Neuronal stem cell (in vitro differentiated cells): ENCODE measurements around the gene RPL3.

Experiments
- DNase-seq: peaks from one replicate; pipeline ENCODE4 v3.0.0-alpha.2; 2013; ENCODE audit warnings: low spot score
- H2AFZ ChIP-seq: one replicate; pipeline ENCODE4 v1.6.1; 2013; ENCODE audit warnings: mild to moderate bottlenecking, low read length, inconsistent platforms
- H2AK5ac ChIP-seq: 2 replicates; pipeline ENCODE4 v1.6.1; 2013; ENCODE audit warnings: low read depth, mild to moderate bottlenecking, inconsistent platforms, low read length, moderate library complexity, mixed read lengths
- H2BK120ac ChIP-seq: 2 replicates; pipeline ENCODE4 v1.6.1; 2013; ENCODE audit warnings: low read depth, mild to moderate bottlenecking, inconsistent platforms, low read length, moderate library complexity, mixed read lengths
- H2BK12ac ChIP-seq: one replicate; pipeline ENCODE4 v1.6.1; 2013; ENCODE audit warnings: low read length, inconsistent platforms
- H2BK15ac ChIP-seq: 2 replicates; pipeline ENCODE4 v1.6.1; 2013; ENCODE audit warnings: mild to moderate bottlenecking, low read length, inconsistent platforms, mixed read lengths
- H2BK5ac ChIP-seq: one replicate; pipeline ENCODE4 v1.6.1; 2013; ENCODE audit warnings: inconsistent platforms, mild to moderate bottlenecking, low read length, moderate library complexity
- H3K14ac ChIP-seq: one replicate; pipeline ENCODE4 v1.6.1; 2013; ENCODE audit warnings: low read length, inconsistent platforms
- H3K18ac ChIP-seq: 2 replicates; pipeline ENCODE4 v1.6.1; 2013; ENCODE audit warnings: low read length, inconsistent platforms
- H3K23ac ChIP-seq: 2 replicates; pipeline ENCODE4 v1.6.1; 2013; ENCODE audit warnings: low read depth, mild to moderate bottlenecking, mixed read lengths, low read length, inconsistent platforms; ENCODE audit not compliant: poor library complexity
- H3K27ac ChIP-seq: replicated peaks from 3 replicates; pipeline ENCODE4 v1.5.1; 2013; ENCODE audit warnings: low read length, inconsistent platforms
- H3K27me3 ChIP-seq, 3 experiments: 2 replicates each; pipeline ENCODE4 v1.6.1; 2013; ENCODE audit warnings: low read length in 3 of 3, mild to moderate bottlenecking in 2 of 3, inconsistent platforms in 1 of 3, low read depth in 1 of 3, mixed read lengths in 1 of 3, moderate library complexity in 1 of 3; ENCODE audit not compliant: control insufficient read depth in 3 of 3, insufficient read depth in 3 of 3
- H3K36me3 ChIP-seq, 2 donors: replicated peaks in 1 of 2; 2 replicates each; pipeline ENCODE4 v1.6.1; 2013; ENCODE audit warnings: low read length in 2 of 2; ENCODE audit not compliant: control insufficient read depth in 2 of 2, insufficient read depth in 2 of 2
- H3K4ac ChIP-seq: 2 replicates; pipeline ENCODE4 v1.6.1; 2013; ENCODE audit warnings: inconsistent platforms, mild to moderate bottlenecking, low read length, moderate library complexity
- H3K4me1 ChIP-seq, 2 donors: 1 replicate in 1 of 2; 2 replicates in 1 of 2; pipeline ENCODE4 v1.6.1; 2013; ENCODE audit warnings: low read length in 2 of 2, low read depth in 1 of 2; ENCODE audit not compliant: control insufficient read depth in 2 of 2, insufficient read depth in 1 of 2
- H3K4me2 ChIP-seq: one replicate; pipeline ENCODE4 v1.6.1; 2013; ENCODE audit warnings: mild to moderate bottlenecking, low read length, inconsistent platforms; ENCODE audit not compliant: insufficient read depth, poor library complexity, severe bottlenecking
- H3K4me3 ChIP-seq, 2 donors: 2 replicates each; pipeline ENCODE4 v1.5.1; 2013; ENCODE audit warnings: low read length in 2 of 2, mild to moderate bottlenecking in 2 of 2, inconsistent platforms in 1 of 2, moderate library complexity in 1 of 2
- H3K79me1 ChIP-seq: one replicate; pipeline ENCODE4 v1.6.1; 2013; ENCODE audit warnings: low read depth, mild to moderate bottlenecking, inconsistent platforms, low read length, moderate library complexity
- H3K9ac ChIP-seq: one replicate; pipeline ENCODE4 v1.6.1; 2013; ENCODE audit warnings: mild to moderate bottlenecking, low read depth, low read length, inconsistent platforms; ENCODE audit not compliant: poor library complexity
- H3K9me3 ChIP-seq, 2 donors: replicated peaks in 1 of 2; 2 replicates each; pipeline versions ENCODE3 to v1.6.1; 2013; ENCODE audit warnings: low read length in 2 of 2, mild to moderate bottlenecking in 2 of 2, inconsistent platforms in 1 of 2, low read depth in 1 of 2, mixed read lengths in 1 of 2, moderate library complexity in 1 of 2; ENCODE audit not compliant: control insufficient read depth in 2 of 2, insufficient read depth in 1 of 2
- H4K8ac ChIP-seq: one replicate; pipeline ENCODE4 v1.6.1; 2013; ENCODE audit warnings: low read depth, mild to moderate bottlenecking, inconsistent platforms, low read length, moderate library complexity
- H4K91ac ChIP-seq: one replicate; pipeline ENCODE4 v1.6.1; 2013; ENCODE audit warnings: low read length, low read depth, mild to moderate bottlenecking, inconsistent platforms; ENCODE audit not compliant: poor library complexity
- WGBS, 2 donors: extraction: QIAGEN DNeasy Blood & Tissue Kit; methylation state at CpG; one replicate each; pipeline ENCODE4 v1.1.7; 2013; ENCODE audit warnings: missing lambda C conversion rate in 2 of 2, mixed read lengths in 1 of 2; ENCODE audit not compliant: insufficient read length in 2 of 2, insufficient replicate concordance in 1 of 2; ENCODE audit errors: extremely low coverage in 2 of 2; 5-methylcytosine and 5-hydroxymethylcytosine counted together

Gene RPL3

DNA sequence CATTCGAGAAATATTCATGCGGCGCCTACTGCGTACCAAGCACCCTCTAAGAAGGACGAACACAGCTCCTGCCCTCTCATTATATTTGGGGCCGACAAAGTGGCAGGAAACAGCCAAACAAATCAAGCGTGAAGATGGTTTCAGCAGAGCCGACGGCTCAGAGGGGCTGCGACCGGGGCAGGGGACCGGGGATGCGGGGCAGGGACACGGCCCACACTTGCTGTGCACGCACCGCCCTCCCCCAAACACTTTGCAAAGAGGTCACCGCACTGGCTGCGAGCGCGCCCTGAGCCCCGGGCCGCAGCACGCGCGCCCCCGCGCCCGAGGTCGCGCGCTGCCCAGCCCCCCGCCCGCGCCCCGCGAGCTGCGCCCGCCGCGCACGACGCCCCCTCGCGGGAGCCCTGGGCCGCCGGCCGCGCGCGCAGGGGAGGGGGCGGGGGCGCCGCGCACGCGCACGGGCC, 30.1 kb upstream of the RPL3 start:
- peak overlapping the region; percentile 75 for H4K8ac ChIP-seq
- no peak overlapping the region for H3K14ac ChIP-seq
- peak overlapping the region; percentile 97 for H3K23ac ChIP-seq
- peaks cover 0 to 3% of the 10 kb centered on the region in 2 donors for H3K36me3 ChIP-seq
- no peak overlapping the region for H4K91ac ChIP-seq
- H3K4me3 ChIP-seq = peak overlapping the region; percentile 92 to 99
- peak overlapping the region; percentile 77 for H3K4me2 ChIP-seq
- H2AFZ ChIP-seq = peak overlapping the region; percentile 96
- H3K9ac ChIP-seq = peak overlapping the region; percentile 61
- H3K27me3 ChIP-seq = peaks cover 0 to 5% (median 0%) of the 10 kb centered on the region in 3 experiments
- H2BK120ac ChIP-seq = no peak overlapping the region
- peaks cover 15 to 23% of the 10 kb centered on the region in 2 donors for H3K4me1 ChIP-seq
- peak overlapping the region; percentile 47 for H2AK5ac ChIP-seq
- peak overlapping the region; percentile 26 for H2BK5ac ChIP-seq
- peaks cover 4% of the 10 kb centered on the region for H3K79me1 ChIP-seq
- no peak overlapping the region for H3K27ac ChIP-seq
- no CpG with 5 or more reads among the region's 57 CpGs for WGBS, 2 donors
- H3K4ac ChIP-seq = no peak overlapping the region
- H2BK12ac ChIP-seq = no peak overlapping the region
- H3K18ac ChIP-seq = peak overlapping the region; percentile 95
- H3K9me3 ChIP-seq = peaks cover 0 to 2% of the 10 kb centered on the region in 2 donors
- H2BK15ac ChIP-seq = peak overlapping the region; percentile 7
- peak; percentile 62 for DNase-seq

DNA sequence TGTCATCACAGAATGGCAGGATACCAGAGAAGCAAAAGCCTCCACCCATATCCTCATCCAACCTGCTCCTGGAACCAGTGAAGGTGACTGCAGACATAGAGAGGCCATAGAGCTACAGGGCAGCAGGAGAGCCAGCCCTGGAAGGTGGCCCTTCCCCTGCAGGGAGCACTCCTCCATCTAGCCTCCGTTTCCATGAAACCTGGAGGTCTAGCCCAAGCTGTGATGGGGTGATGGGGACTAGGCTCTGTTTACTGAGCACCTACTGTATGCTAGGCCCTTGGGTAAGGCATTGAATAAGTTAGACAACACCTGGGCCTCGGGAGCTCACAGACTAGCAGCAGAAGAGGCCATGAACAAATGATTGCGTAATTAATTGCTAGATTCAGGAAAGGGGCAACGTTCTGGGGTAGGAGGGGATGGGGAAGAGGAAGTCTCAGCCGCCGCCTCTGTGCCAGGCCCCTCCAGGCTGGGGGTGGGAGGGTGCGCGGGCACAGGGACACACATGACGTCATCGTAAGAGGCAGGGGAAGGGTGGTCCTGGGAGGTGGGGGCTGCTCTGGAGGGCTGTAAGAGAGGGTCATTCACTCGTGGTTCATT, 29.6 kb upstream of the RPL3 start:
- H3K4me2 ChIP-seq = peak overlapping the region; percentile 76
- H3K4ac ChIP-seq = no peak overlapping the region
- H3K9ac ChIP-seq = no peak overlapping the region
- H2BK5ac ChIP-seq = no peak overlapping the region
- no peak overlapping the region for H2BK120ac ChIP-seq
- no peak overlapping the region for H3K27ac ChIP-seq
- peaks cover 0 to 2% of the 10 kb centered on the region in 2 donors for H3K9me3 ChIP-seq
- peaks cover 0 to 10% (median 0%) of the 10 kb centered on the region in 3 experiments for H3K27me3 ChIP-seq
- H3K23ac ChIP-seq = peak overlapping the region; percentile 18
- H4K8ac ChIP-seq = no peak overlapping the region
- peaks cover 0 to 3% of the 10 kb centered on the region in 2 donors for H3K36me3 ChIP-seq
- peak overlapping the region; percentile 96 for H2AFZ ChIP-seq
- peaks cover 15 to 23% of the 10 kb centered on the region in 2 donors for H3K4me1 ChIP-seq
- H2BK12ac ChIP-seq = no peak overlapping the region
- peak overlapping the region; percentile 95 for H3K18ac ChIP-seq
- peaks cover 4% of the 10 kb centered on the region for H3K79me1 ChIP-seq
- no peak for DNase-seq
- H2BK15ac ChIP-seq = peak overlapping the region; percentile 7
- H3K14ac ChIP-seq = no peak overlapping the region
- no peak overlapping the region for H4K91ac ChIP-seq
- H2AK5ac ChIP-seq = peak overlapping the region; percentile 47
- peak overlapping the region; percentile 77 to 92 for H3K4me3 ChIP-seq
- no CpG with 5 or more reads among the region's 11 CpGs for WGBS, 2 donors

DNA sequence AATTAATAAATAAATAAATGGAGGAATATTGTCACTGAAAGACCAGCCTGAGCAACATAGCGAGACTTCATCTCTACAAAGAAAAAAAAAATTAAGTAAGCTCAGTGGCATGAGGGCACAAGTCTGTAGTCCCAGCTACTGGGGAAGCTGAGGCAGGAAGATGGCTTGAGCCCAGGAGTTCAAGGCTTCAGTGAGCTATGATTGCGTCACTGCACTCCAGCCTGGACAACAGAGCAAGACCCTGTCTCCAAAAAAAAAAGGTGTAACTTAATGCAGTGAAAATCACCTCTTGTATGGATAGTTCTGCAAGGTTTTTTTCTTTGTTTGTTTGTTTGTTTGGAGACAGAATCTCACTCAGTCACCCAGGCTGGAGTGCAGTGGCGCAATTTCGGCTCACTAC, 25.8 kb upstream of the RPL3 start:
- Histone ChIP-seq H2BK5ac (no peak overlapping the region), H3K27me3 (peaks cover 0 to 12% (median 0%) of the 10 kb centered on the region in 3 experiments), H4K8ac (no peak overlapping the region), H2BK12ac (no peak overlapping the region), H3K4ac (no peak overlapping the region), H3K23ac (no peak overlapping the region), H2AK5ac (no peak overlapping the region), H3K36me3 (no peaks in the 10 kb centered on the region), H3K4me1 (peaks cover 7 to 8% of the 10 kb centered on the region in 2 donors), H3K4me3 (no peak overlapping the region), H3K27ac (no peak overlapping the region), H2BK15ac (no peak overlapping the region), H3K9me3 (no peaks in the 10 kb centered on the region), H3K4me2 (no peak overlapping the region), H3K9ac (no peak overlapping the region), H4K91ac (no peak overlapping the region), H3K14ac (no peak overlapping the region), H3K79me1 (no peaks in the 10 kb centered on the region), H3K18ac (no peak overlapping the region), H2AFZ (no peak overlapping the region), H2BK120ac (no peak overlapping the region)
- WGBS, 2 donors = no CpG with 5 or more reads among the region's 4 CpGs
- no peak for DNase-seq

DNA sequence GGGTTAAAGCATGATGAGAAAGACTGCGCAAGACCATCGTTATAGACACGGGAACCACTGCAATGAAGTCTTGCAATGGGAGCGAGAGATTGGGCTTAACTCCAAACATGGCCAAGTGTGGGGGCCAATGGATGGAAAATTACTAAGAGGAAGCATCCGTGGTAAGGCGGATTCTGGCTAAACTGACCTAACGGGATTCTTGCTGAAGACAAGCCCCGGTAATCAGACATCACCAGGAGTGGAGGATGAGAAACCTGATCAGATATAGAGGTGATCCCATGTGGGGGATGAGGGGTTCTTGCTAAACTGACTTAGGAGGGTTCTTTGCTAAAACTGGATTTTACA, 24.6 kb upstream of the RPL3 start:
- Histone ChIP-seq H3K27ac (no peak overlapping the region), H2AFZ (no peak overlapping the region), H2BK12ac (no peak overlapping the region), H3K79me1 (no peaks in the 10 kb centered on the region), H3K36me3 (no peaks in the 10 kb centered on the region), H3K9ac (no peak overlapping the region), H3K27me3 (peaks cover 0 to 12% (median 0%) of the 10 kb centered on the region in 3 experiments), H3K9me3 (no peaks in the 10 kb centered on the region), H4K8ac (no peak overlapping the region), H2BK5ac (no peak overlapping the region), H3K4me1 (peaks cover 2 to 4% of the 10 kb centered on the region in 2 donors), H3K14ac (no peak overlapping the region), H3K4me2 (no peak overlapping the region), H2AK5ac (no peak overlapping the region), H3K4me3 (no peak overlapping the region), H3K4ac (no peak overlapping the region), H4K91ac (no peak overlapping the region), H3K18ac (no peak overlapping the region), H2BK15ac (no peak overlapping the region), H2BK120ac (no peak overlapping the region), H3K23ac (no peak overlapping the region)
- WGBS, 2 donors = no CpG with 5 or more reads among the region's 8 CpGs
- no peak for DNase-seq
